Skeletal muscle satellite cell (primary cell): ENCODE results near the gene GNGT2. TPM values are rescaled to one million over a fixed set of nuclear protein-coding genes. Genes with fewer than 3 reads are reported as not detected.

Experiments
- H3K27me3 ChIP-seq: 2 replicates; pipeline ENCODE4 v1.7.0; 2013; ENCODE audit warnings: low read length; ENCODE audit not compliant: control insufficient read depth, insufficient read depth
- H3K36me3 ChIP-seq: 2 replicates; pipeline ENCODE4 v1.7.0; 2013; ENCODE audit warnings: mild to moderate bottlenecking, control low read depth, low read length; ENCODE audit not compliant: insufficient read depth
- H3K4me1 ChIP-seq: 2 replicates; pipeline ENCODE4 v1.7.0; 2013; ENCODE audit warnings: low read length; ENCODE audit not compliant: control insufficient read depth, insufficient read depth
- H3K4me2 ChIP-seq: 2 replicates; pipeline ENCODE4 v1.7.0; 2013; ENCODE audit warnings: mild to moderate bottlenecking, low read length
- H3K4me3 ChIP-seq: 2 replicates; pipeline ENCODE4 v1.7.0; 2013; ENCODE audit warnings: low read length
- H3K9ac ChIP-seq: 2 replicates; pipeline ENCODE4 v1.7.0; 2013; ENCODE audit warnings: mild to moderate bottlenecking, low read depth, low read length, moderate library complexity
- H3K9me3 ChIP-seq: replicated peaks from 2 replicates; pipeline ENCODE4 v1.7.0; 2013; ENCODE audit warnings: mild to moderate bottlenecking, control low read depth, low read length
- total RNA-seq: library from RNA; depleted of rRNA; stranded (reverse); fragments of >200 nt; gene quantifications from 2 replicates; pipeline ENCODE4 v1.2.3, GENCODE V29; 2012; rRNA removed

Gene GNGT2
- total RNA-seq: not detected in 2 replicates

GRCh38 chr17:49210158-49211029 is at the start of gene GNGT2, which contains the start of gene ABI3:
Gene GNGT2, minus strand, starts transcription at chr17:49210574. Its CDS starts 3,152 bp downstream, at chr17:49207422.
Gene ABI3, plus strand, starts transcription at chr17:49210707. Its CDS starts 18 bp downstream, at chr17:49210725.
- Histone ChIP-seq H3K27me3 (peaks cover 68% of the 10 kb centered on the region), H3K4me3 (no peak within 1 kb of the TSS)

GRCh38 chr17:49259663-49260010 is 49.3 kb upstream of the GNGT2 start:
- peak overlapping the region; percentile 84 for H3K4me2 ChIP-seq
- H3K9ac ChIP-seq: peak overlapping the region; percentile 86
- no peaks in the 10 kb centered on the region for H3K36me3 ChIP-seq
- H3K4me1 ChIP-seq: peaks cover 16% of the 10 kb centered on the region
- peaks cover 7% of the 10 kb centered on the region for H3K27me3 ChIP-seq
- no peaks in the 10 kb centered on the region for H3K9me3 ChIP-seq
- peak overlapping the region; percentile 68 for H3K4me3 ChIP-seq

More at GRCh38 chr17:49210158-49211029, at the start of gene GNGT2, which contains the start of gene ABI3:
- no peaks in the 10 kb centered on the region for H3K9me3 ChIP-seq
- no peaks in the 10 kb centered on the region for H3K36me3 ChIP-seq
- no peak within 1 kb of the TSS for H3K9ac ChIP-seq
- peak within 1 kb of the TSS; percentile 22 for H3K4me2 ChIP-seq
- peaks cover 13% of the 10 kb centered on the region for H3K4me1 ChIP-seq

GRCh38 chr17:49258394-49258793 is 48.0 kb upstream of the GNGT2 start:
- Histone ChIP-seq H3K4me2 (no peak overlapping the region), H3K4me1 (peaks cover 16% of the 10 kb centered on the region)

GRCh38 chr17:49255125-49255524 is 44.8 kb upstream of the GNGT2 start:
- Histone ChIP-seq H3K27me3 (peaks cover 8% of the 10 kb centered on the region), H3K36me3 (no peaks in the 10 kb centered on the region), H3K4me3 (no peak overlapping the region), H3K9ac (no peak overlapping the region), H3K4me1 (peaks cover 6% of the 10 kb centered on the region), H3K9me3 (no peaks in the 10 kb centered on the region), H3K4me2 (no peak overlapping the region)

More at GRCh38 chr17:49258394-49258793, 48.0 kb upstream of the GNGT2 start:
- Histone ChIP-seq H3K4me3 (no peak overlapping the region), H3K36me3 (no peaks in the 10 kb centered on the region), H3K27me3 (peaks cover 7% of the 10 kb centered on the region), H3K9ac (no peak overlapping the region), H3K9me3 (no peaks in the 10 kb centered on the region)

- no peaks in the 10 kb centered on the region for H3K36me3 ChIP-seq
- H3K4me1 ChIP-seq: peaks cover 6% of the 10 kb centered on the region
- H3K9me3 ChIP-seq: no peaks in the 10 kb centered on the region
- no peak overlapping the region for H3K4me2 ChIP-seq
- H3K4me3 ChIP-seq: no peak overlapping the region
- H3K27me3 ChIP-seq: peaks cover 14% of the 10 kb centered on the region
- H3K9ac ChIP-seq: no peak overlapping the region
Observed at GRCh38 chr17:49254066-49254465, 43.7 kb upstream of the GNGT2 start.

GRCh38 chr17:49252148-49252695 is 41.8 kb upstream of the GNGT2 start:
- H3K27me3 ChIP-seq: peaks cover 11% of the 10 kb centered on the region
- H3K4me2 ChIP-seq: no peak overlapping the region
- H3K36me3 ChIP-seq: no peaks in the 10 kb centered on the region
- H3K9ac ChIP-seq: no peak overlapping the region
- H3K4me1 ChIP-seq: peaks cover 6% of the 10 kb centered on the region
- no peak overlapping the region for H3K4me3 ChIP-seq
- H3K9me3 ChIP-seq: no peaks in the 10 kb centered on the region

GRCh38 chr17:49249890-49250522 is 39.6 kb upstream of the GNGT2 start:
- Histone ChIP-seq H3K4me1 (peaks cover 6% of the 10 kb centered on the region), H3K4me2 (no peak overlapping the region), H3K9ac (no peak overlapping the region), H3K9me3 (no peaks in the 10 kb centered on the region), H3K36me3 (no peaks in the 10 kb centered on the region), H3K4me3 (no peak overlapping the region), H3K27me3 (peaks cover 9% of the 10 kb centered on the region)

GRCh38 chr17:49249292-49249794 is 39.0 kb upstream of the GNGT2 start:
- H3K9me3 ChIP-seq: no peaks in the 10 kb centered on the region
- no peak overlapping the region for H3K4me2 ChIP-seq
- H3K9ac ChIP-seq: no peak overlapping the region
- peaks cover 12% of the 10 kb centered on the region for H3K27me3 ChIP-seq
- H3K4me1 ChIP-seq: peaks cover 6% of the 10 kb centered on the region
- H3K36me3 ChIP-seq: no peaks in the 10 kb centered on the region
- no peak overlapping the region for H3K4me3 ChIP-seq

- H3K4me3 ChIP-seq: no peak overlapping the region
- no peaks in the 10 kb centered on the region for H3K9me3 ChIP-seq
- peaks cover 6% of the 10 kb centered on the region for H3K4me1 ChIP-seq
- H3K36me3 ChIP-seq: no peaks in the 10 kb centered on the region
- H3K27me3 ChIP-seq: peaks cover 12% of the 10 kb centered on the region
- H3K4me2 ChIP-seq: no peak overlapping the region
- no peak overlapping the region for H3K9ac ChIP-seq
Observed at GRCh38 chr17:49247944-49248343, 37.6 kb upstream of the GNGT2 start.

GRCh38 chr17:49244839-49245238 is 34.5 kb upstream of the GNGT2 start:
- no peak overlapping the region for H3K9ac ChIP-seq
- no peaks in the 10 kb centered on the region for H3K9me3 ChIP-seq

GRCh38 chr17:49242813-49243212 is 32.4 kb upstream of the GNGT2 start:
- Histone ChIP-seq H3K27me3 (peaks cover 26% of the 10 kb centered on the region), H3K9me3 (no peaks in the 10 kb centered on the region), H3K9ac (no peak overlapping the region), H3K36me3 (no peaks in the 10 kb centered on the region), H3K4me3 (no peak overlapping the region), H3K4me2 (no peak overlapping the region), H3K4me1 (no peaks in the 10 kb centered on the region)

More at GRCh38 chr17:49244839-49245238, 34.5 kb upstream of the GNGT2 start:
- no peaks in the 10 kb centered on the region for H3K36me3 ChIP-seq
- no peak overlapping the region for H3K4me3 ChIP-seq
- H3K4me2 ChIP-seq: no peak overlapping the region
- peaks cover 19% of the 10 kb centered on the region for H3K27me3 ChIP-seq
- peaks cover 6% of the 10 kb centered on the region for H3K4me1 ChIP-seq
